ENCODE data around the gene FOXN3.
"Not testable (repeated sequence)": the region's sequence is repeated elsewhere in the genome, so short reads cannot be mapped to it uniquely, and the experiment has no call there.

The FOXN3 gene

GRCh38 chr14:89202413-89203190, 214.4 kb downstream of the FOXN3 start:
- DNase-seq (ENCODE audit: extremely low read depth, low read depth), result no peak
- TF ChIP-seq CTCF (IDR thresholded peaks at IDR 0.05; ENCODE audit: low read depth, low read length), result no peak

- DNase-seq (ENCODE audit: extremely low read depth, low read depth), result no peak
- no peak for TF ChIP-seq CTCF (IDR thresholded peaks at IDR 0.05; ENCODE audit: low read depth, low read length)
These were observed 215.4 kb downstream of the FOXN3 start for GRCh38 chr14:89201645-89202044.

GRCh38 chr14:89199357-89199756, 217.7 kb downstream of the FOXN3 start:
- not testable (repeated sequence) for DNase-seq (ENCODE audit: extremely low read depth, low read depth)

- TF ChIP-seq CTCF (IDR thresholded peaks at IDR 0.05; ENCODE audit: low read depth, low read length), result no peak
- no peak for DNase-seq (ENCODE audit: extremely low read depth, low read depth)
These were observed 218.3 kb downstream of the FOXN3 start for GRCh38 chr14:89198544-89199329.

GRCh38 chr14:89197623-89198022, 219.4 kb downstream of the FOXN3 start:
- no peak for DNase-seq (ENCODE audit: extremely low read depth, low read depth)
- TF ChIP-seq CTCF (IDR thresholded peaks at IDR 0.05; ENCODE audit: low read depth, low read length), result no peak

GRCh38 chr14:89196545-89196944, 220.5 kb downstream of the FOXN3 start:
- TF ChIP-seq CTCF (IDR thresholded peaks at IDR 0.05; ENCODE audit: low read depth, low read length), result no peak
- DNase-seq (ENCODE audit: extremely low read depth, low read depth), result no peak

- no peak for DNase-seq (ENCODE audit: extremely low read depth, low read depth)
- TF ChIP-seq CTCF (IDR thresholded peaks at IDR 0.05; ENCODE audit: low read depth, low read length), result no peak
These were observed 222.7 kb downstream of the FOXN3 start for GRCh38 chr14:89194376-89194775.
